ENCODE results near the gene PPP2R5C. TPM values are rescaled to one million over a fixed set of nuclear protein-coding genes. Genes with fewer than 3 reads are reported as not detected.
A peak's percentile ranks its signal among the peaks of the same experiment; 100 is the strongest.

PPP2R5C gene
- polyA plus RNA-seq, 1 donor from 2014 or later: 106 TPM

- peak overlapping the region in 1 of 4 donors; percentile 53 for H3K4me3 Mint-ChIP-seq
These were observed 198.7 kb downstream of the PPP2R5C start for GRCh38 chr14:101960225-101960624.

GRCh38 chr14:101961011-101961721, 199.7 kb downstream of the PPP2R5C start:
- no peaks in the 10 kb centered on the region for H3K9me3 Mint-ChIP-seq
- H3K4me3 Mint-ChIP-seq: peak overlapping the region in 3 of 4 donors; percentile 52 to 79 (median 77)
- H3K4me1 Mint-ChIP-seq: peaks cover 12 to 24% (median 21%) of the 10 kb centered on the region in 3 donors
- no peaks in the 10 kb centered on the region for H3K36me3 Mint-ChIP-seq
- H3K27ac Mint-ChIP-seq: peak overlapping the region in 2 of 3 donors; percentile 81 to 91
- H3K27me3 Mint-ChIP-seq: no peaks in the 10 kb centered on the region

More at GRCh38 chr14:101960225-101960624, 198.7 kb downstream of the PPP2R5C start:
- H3K9me3 Mint-ChIP-seq: no peaks in the 10 kb centered on the region
- no peaks in the 10 kb centered on the region for H3K27me3 Mint-ChIP-seq
- peaks cover 5 to 17% (median 14%) of the 10 kb centered on the region in 3 donors for H3K4me1 Mint-ChIP-seq
- peak overlapping the region in 2 of 3 donors; percentile 17 to 81 for H3K27ac Mint-ChIP-seq
- no peaks in the 10 kb centered on the region for H3K36me3 Mint-ChIP-seq

GRCh38 chr14:101961746-101962502, 200.4 kb downstream of the PPP2R5C start:
- no peak overlapping the region for H3K4me3 Mint-ChIP-seq
- H3K27me3 Mint-ChIP-seq: no peaks in the 10 kb centered on the region
- H3K9me3 Mint-ChIP-seq: no peaks in the 10 kb centered on the region

DNA sequence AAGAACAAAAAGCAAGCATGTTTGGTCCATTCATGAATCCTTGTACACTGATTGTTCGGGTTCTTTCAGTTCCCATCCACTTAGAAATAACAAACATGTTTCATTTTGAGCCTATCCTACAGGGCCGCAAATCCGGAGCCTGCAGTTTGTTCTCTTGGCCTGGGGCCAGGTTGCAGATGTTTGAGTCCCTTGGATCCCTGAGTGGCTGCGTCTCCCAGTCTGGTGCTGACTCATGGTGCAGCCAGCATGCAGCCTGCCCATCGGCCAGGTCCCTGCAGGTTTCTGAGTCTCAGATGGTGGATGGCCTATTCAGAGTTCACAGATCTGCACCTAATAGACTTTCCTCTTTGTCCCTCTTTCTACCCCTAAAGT, 201.0 kb downstream of the PPP2R5C start:
- H3K27ac Mint-ChIP-seq: peak overlapping the region in 1 of 3 donors; percentile 36
- H3K4me1 Mint-ChIP-seq: peaks cover 15 to 29% (median 25%) of the 10 kb centered on the region in 3 donors
- H3K9me3 Mint-ChIP-seq: no peaks in the 10 kb centered on the region
- H3K27me3 Mint-ChIP-seq: no peaks in the 10 kb centered on the region
- no peaks in the 10 kb centered on the region for H3K36me3 Mint-ChIP-seq
- H3K4me3 Mint-ChIP-seq: peak overlapping the region in 1 of 4 donors; percentile 53

More at GRCh38 chr14:101961746-101962502, 200.4 kb downstream of the PPP2R5C start:
- no peak overlapping the region for H3K27ac Mint-ChIP-seq
- peaks cover 15 to 27% (median 24%) of the 10 kb centered on the region in 3 donors for H3K4me1 Mint-ChIP-seq
- H3K36me3 Mint-ChIP-seq: no peaks in the 10 kb centered on the region

GRCh38 chr14:101963052-101963451, 201.5 kb downstream of the PPP2R5C start:
- H3K27ac Mint-ChIP-seq: peak overlapping the region in 1 of 3 donors; percentile 36
- H3K36me3 Mint-ChIP-seq: no peaks in the 10 kb centered on the region
- no peaks in the 10 kb centered on the region for H3K27me3 Mint-ChIP-seq
- peak overlapping the region in 1 of 4 donors; percentile 53 for H3K4me3 Mint-ChIP-seq
- no peaks in the 10 kb centered on the region for H3K9me3 Mint-ChIP-seq
- H3K4me1 Mint-ChIP-seq: peaks cover 21 to 32% (median 29%) of the 10 kb centered on the region in 3 donors

DNA sequence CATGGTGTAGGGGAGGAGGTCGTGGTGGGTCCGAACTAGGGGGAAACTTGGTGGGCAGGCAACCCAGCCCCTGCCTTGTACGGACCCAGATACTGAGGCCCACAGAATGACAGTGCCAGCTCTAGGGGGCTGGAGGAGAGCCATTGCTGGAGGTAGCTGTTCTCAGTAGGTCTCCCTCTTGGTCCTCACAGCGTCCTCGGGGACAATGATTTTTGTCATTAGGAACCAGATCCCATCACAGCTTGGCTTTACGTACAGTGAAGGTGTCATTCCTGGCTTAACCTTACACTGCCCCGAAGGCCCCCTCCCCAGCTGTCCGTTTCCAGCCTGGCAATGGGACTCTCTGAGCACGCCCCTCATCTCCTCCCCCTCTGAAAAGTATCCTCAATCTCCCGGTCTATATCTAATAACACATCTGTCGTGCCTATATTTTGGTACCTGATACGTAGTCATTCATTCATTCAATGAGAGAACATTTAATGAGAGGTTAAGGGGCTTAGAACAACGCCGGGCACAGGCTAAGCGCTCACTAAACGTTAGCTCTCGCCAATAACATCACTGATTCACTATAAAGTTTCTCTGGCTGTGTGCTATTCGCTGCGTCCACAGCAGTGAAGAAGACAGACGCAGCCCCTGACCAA, 202.3 kb downstream of the PPP2R5C start:
- Mint-ChIP-seq H3K4me1 (peaks cover 22 to 34% (median 30%) of the 10 kb centered on the region in 3 donors), H3K27me3 (no peaks in the 10 kb centered on the region), H3K9me3 (no peaks in the 10 kb centered on the region), H3K36me3 (no peaks in the 10 kb centered on the region), H3K4me3 (peak overlapping the region; percentile 50 to 96 (median 64)), H3K27ac (peak overlapping the region in 2 of 3 donors; percentile 94 to 97)

GRCh38 chr14:101964297-101965180, 203.0 kb downstream of the PPP2R5C start, which contains the start of gene DYNC1H1:
TSS of gene DYNC1H1 (plus strand) at chr14:101964573. CDS start at chr14:101964692, 119 bp downstream.
- Mint-ChIP-seq H3K27ac (peak within 1 kb of the TSS; percentile 74 to 97 (median 95)), H3K4me1 (peaks cover 27 to 38% (median 35%) of the 10 kb centered on the region in 3 donors), H3K36me3 (no peaks in the 10 kb centered on the region), H3K9me3 (no peaks in the 10 kb centered on the region), H3K27me3 (no peaks in the 10 kb centered on the region), H3K4me3 (peak within 1 kb of the TSS; percentile 91 to 97 (median 96))

GRCh38 chr14:101965181-101965544, 203.7 kb downstream of the PPP2R5C start:
- Mint-ChIP-seq H3K27me3 (no peaks in the 10 kb centered on the region), H3K36me3 (no peaks in the 10 kb centered on the region), H3K9me3 (no peaks in the 10 kb centered on the region), H3K27ac (peak overlapping the region in 2 of 3 donors; percentile 35 to 85), H3K4me3 (peak overlapping the region; percentile 88 to 96 (median 96)), H3K4me1 (peaks cover 32 to 41% (median 38%) of the 10 kb centered on the region in 3 donors)

DNA sequence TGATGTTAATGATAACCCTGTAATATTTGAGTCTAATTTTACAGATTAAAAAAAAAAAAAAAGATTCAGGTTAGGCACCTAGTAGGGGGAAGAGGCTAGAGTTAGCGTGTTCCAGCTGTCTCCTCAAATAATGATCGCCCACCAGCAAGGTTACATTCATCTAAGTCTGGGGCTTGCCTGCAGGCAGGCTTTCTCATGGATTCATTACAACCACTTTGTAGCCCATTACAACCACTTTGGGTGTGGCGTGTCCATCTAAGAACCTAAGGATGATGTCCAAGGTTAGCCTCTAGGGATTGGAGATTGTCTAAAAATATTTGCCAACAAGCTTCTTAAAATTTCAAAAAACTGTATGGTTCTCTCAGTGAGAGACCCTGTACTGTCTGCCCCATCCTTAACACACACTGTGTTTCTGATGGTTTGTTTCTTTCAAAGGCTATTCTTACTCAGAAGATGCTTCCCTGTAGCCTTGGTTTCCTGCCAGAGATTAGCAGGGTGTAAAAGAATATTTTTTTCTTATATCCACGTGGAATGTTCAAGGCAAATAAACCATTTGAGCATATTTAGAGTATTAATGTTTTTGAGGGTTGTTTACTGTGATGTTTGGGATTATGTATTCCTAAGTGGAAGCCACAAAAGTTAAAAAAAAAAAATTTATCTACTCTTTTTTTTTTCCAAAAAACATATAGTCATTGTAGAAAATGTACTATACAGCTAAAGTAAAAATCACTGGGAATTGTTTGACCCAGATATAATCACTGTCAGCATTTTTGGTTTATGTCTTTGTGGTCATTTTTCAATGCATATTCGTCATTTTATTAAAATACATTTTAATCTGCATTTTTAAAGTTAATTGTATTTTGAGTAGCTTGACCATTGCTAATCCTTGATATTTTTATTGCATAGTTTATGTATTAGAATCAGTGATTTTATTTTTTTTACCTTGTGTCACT, 204.5 kb downstream of the PPP2R5C start:
- Mint-ChIP-seq H3K4me1 (peaks cover 35 to 41% (median 37%) of the 10 kb centered on the region in 3 donors), H3K27ac (peak overlapping the region; percentile 51 to 85 (median 73)), H3K36me3 (no peaks in the 10 kb centered on the region), H3K9me3 (no peaks in the 10 kb centered on the region), H3K4me3 (peak overlapping the region; percentile 88 to 96 (median 96)), H3K27me3 (no peaks in the 10 kb centered on the region)

DNA sequence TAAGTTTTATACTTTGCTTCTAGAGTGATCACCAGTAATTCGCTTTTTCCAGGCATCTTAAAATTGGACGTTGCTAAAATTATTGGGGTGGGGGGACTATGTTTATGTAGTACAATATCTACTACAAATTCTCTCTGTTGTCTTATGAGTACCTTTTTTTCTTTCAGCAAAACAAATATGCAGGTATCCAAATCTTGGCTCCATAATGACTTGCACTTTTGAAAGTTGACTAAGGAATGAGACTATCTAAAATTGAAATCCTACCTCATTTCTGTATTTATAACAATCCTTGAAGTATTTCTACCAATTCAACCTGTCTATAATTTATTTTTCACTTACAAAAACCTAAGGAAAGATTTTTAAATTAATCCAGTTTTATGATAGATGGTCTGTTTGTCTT, 205.2 kb downstream of the PPP2R5C start:
- H3K36me3 Mint-ChIP-seq: no peaks in the 10 kb centered on the region
- H3K9me3 Mint-ChIP-seq: no peaks in the 10 kb centered on the region
- H3K4me1 Mint-ChIP-seq: peaks cover 33 to 37% (median 35%) of the 10 kb centered on the region in 3 donors
- H3K4me3 Mint-ChIP-seq: peak overlapping the region in 1 of 4 donors; percentile 75
- H3K27me3 Mint-ChIP-seq: no peaks in the 10 kb centered on the region
- peak overlapping the region in 1 of 3 donors; percentile 51 for H3K27ac Mint-ChIP-seq

DNA sequence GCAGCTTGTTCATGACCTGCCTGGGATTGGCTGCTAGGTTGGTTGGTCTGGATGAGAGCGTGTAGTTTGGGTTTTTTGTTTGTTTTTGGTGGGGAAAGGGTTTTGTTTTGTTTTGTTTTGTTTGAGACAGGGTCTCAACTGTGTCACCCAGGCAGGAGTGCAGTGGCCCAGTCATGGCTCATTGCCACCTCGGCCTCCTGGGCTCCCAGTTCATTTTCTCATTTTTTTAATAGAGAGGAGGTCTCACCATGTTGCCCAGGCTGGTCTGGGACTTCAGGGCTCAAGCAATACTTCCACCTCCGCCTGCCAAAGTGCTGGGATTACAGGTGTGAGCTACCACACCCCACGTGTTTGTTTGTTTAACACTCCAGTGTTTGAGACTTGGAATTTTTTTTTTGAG, 206.7 kb downstream of the PPP2R5C start:
- Mint-ChIP-seq H3K27ac (peak overlapping the region in 1 of 3 donors; percentile 51), H3K4me1 (peaks cover 37 to 42% (median 38%) of the 10 kb centered on the region in 3 donors), H3K4me3 (peak overlapping the region in 2 of 4 donors; percentile 6 to 17), H3K36me3 (no peaks in the 10 kb centered on the region), H3K9me3 (no peaks in the 10 kb centered on the region), H3K27me3 (no peaks in the 10 kb centered on the region)

- Mint-ChIP-seq H3K36me3 (no peaks in the 10 kb centered on the region), H3K9me3 (no peaks in the 10 kb centered on the region), H3K4me1 (peaks cover 33 to 38% (median 36%) of the 10 kb centered on the region in 3 donors), H3K27me3 (no peaks in the 10 kb centered on the region), H3K27ac (peak overlapping the region in 2 of 3 donors; percentile 64 to 74), H3K4me3 (peak overlapping the region in 3 of 4 donors; percentile 26 to 72 (median 48))
These were observed 208.0 kb downstream of the PPP2R5C start for GRCh38 chr14:101969481-101969880.

- Mint-ChIP-seq H3K27ac (peak overlapping the region in 1 of 3 donors; percentile 94), H3K9me3 (no peaks in the 10 kb centered on the region), H3K4me1 (peaks cover 27 to 34% (median 31%) of the 10 kb centered on the region in 3 donors), H3K36me3 (no peaks in the 10 kb centered on the region), H3K4me3 (peak overlapping the region in 2 of 4 donors; percentile 65 to 68), H3K27me3 (no peaks in the 10 kb centered on the region)
These were observed 209.4 kb downstream of the PPP2R5C start for GRCh38 chr14:101970830-101971400.

Measured in IgD-negative memory B cell (primary cell).